ENCODE results near the gene ARHGEF7.
A peak's percentile ranks its signal among the peaks of the same experiment; 100 is the strongest.

ARHGEF7 gene

DNA sequence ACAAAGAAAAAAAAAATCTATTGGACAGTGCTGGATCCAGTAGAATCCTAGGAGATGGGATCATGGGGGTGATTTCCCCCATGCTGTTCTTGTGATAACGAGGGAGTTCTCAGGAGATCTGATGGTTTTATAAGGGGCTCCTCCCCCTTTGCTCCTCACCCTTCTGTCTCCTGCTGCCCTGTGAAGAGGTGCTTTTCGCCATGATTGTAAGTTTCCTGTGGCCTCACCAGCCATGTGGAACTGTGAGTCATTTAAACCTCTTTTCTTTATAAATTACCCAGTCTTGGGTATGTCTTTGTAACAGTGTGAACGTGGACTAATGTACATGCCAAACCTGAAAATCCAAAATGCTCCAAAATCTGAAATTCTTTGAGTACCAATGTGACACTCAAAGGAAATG, 45.5 kb downstream of the ARHGEF7 start:
- H3K4me1 ChIP-seq (ENCODE audit: control insufficient read depth in 5 of 5, insufficient read depth in 5 of 5, low read length in 5 of 5): peaks cover 0 to 25% (median 18%) of the 10 kb centered on the region in 5 donors
- H3K27ac ChIP-seq (ENCODE audit: low read depth, low read length): no peak overlapping the region
- no peaks in the 10 kb centered on the region for H3K9me3 ChIP-seq (ENCODE audit: control insufficient read depth in 5 of 5, low read length in 5 of 5)
- H3K9ac ChIP-seq (ENCODE audit: low read length in 5 of 5): no peak overlapping the region
- H3K36me3 ChIP-seq (ENCODE audit: control insufficient read depth in 5 of 5, insufficient read depth in 5 of 5, low read length in 5 of 5): peaks cover 0 to 14% (median 7%) of the 10 kb centered on the region in 5 donors
- H3K4me3 ChIP-seq (ENCODE audit: low read depth in 1 of 5, low read length in 5 of 5): no peak overlapping the region
- H3K27me3 ChIP-seq (ENCODE audit: control insufficient read depth in 5 of 5, insufficient read depth in 4 of 5, low read length in 5 of 5): no peaks in the 10 kb centered on the region

- Histone ChIP-seq H3K27me3 (ENCODE audit: control insufficient read depth in 5 of 5, insufficient read depth in 4 of 5, low read length in 5 of 5) (no peaks in the 10 kb centered on the region), H3K9ac (ENCODE audit: low read length in 5 of 5) (no peak overlapping the region), H3K36me3 (ENCODE audit: control insufficient read depth in 5 of 5, insufficient read depth in 5 of 5, low read length in 5 of 5) (peaks cover 0 to 14% (median 7%) of the 10 kb centered on the region in 5 donors), H3K4me1 (ENCODE audit: control insufficient read depth in 5 of 5, insufficient read depth in 5 of 5, low read length in 5 of 5) (peaks cover 0 to 25% (median 23%) of the 10 kb centered on the region in 5 donors), H3K27ac (ENCODE audit: low read depth, low read length) (no peak overlapping the region), H3K4me3 (ENCODE audit: low read depth in 1 of 5, low read length in 5 of 5) (no peak overlapping the region), H3K9me3 (ENCODE audit: control insufficient read depth in 5 of 5, low read length in 5 of 5) (no peaks in the 10 kb centered on the region)
Measured at GRCh38 chr13:111161601-111162600, 46.8 kb downstream of the ARHGEF7 start.

- H3K36me3 ChIP-seq (ENCODE audit: control insufficient read depth in 5 of 5, insufficient read depth in 5 of 5, low read length in 5 of 5): peaks cover 0 to 16% (median 8%) of the 10 kb centered on the region in 5 donors
- no peaks in the 10 kb centered on the region for H3K9me3 ChIP-seq (ENCODE audit: control insufficient read depth in 5 of 5, low read length in 5 of 5)
- H3K9ac ChIP-seq (ENCODE audit: low read length in 5 of 5): no peak overlapping the region
- no peak overlapping the region for H3K27ac ChIP-seq (ENCODE audit: low read depth, low read length)
- H3K27me3 ChIP-seq (ENCODE audit: control insufficient read depth in 5 of 5, insufficient read depth in 4 of 5, low read length in 5 of 5): no peaks in the 10 kb centered on the region
- H3K4me1 ChIP-seq (ENCODE audit: control insufficient read depth in 5 of 5, insufficient read depth in 5 of 5, low read length in 5 of 5): peaks cover 0 to 27% (median 17%) of the 10 kb centered on the region in 5 donors
- H3K4me3 ChIP-seq (ENCODE audit: low read depth in 1 of 5, low read length in 5 of 5): no peak overlapping the region
Measured at GRCh38 chr13:111165241-111166010, 50.3 kb downstream of the ARHGEF7 start.

GRCh38 chr13:111166882-111167675, 52.0 kb downstream of the ARHGEF7 start:
- Histone ChIP-seq H3K27me3 (ENCODE audit: control insufficient read depth in 5 of 5, insufficient read depth in 4 of 5, low read length in 5 of 5) (no peaks in the 10 kb centered on the region), H3K9me3 (ENCODE audit: control insufficient read depth in 5 of 5, low read length in 5 of 5) (no peaks in the 10 kb centered on the region), H3K27ac (ENCODE audit: low read depth, low read length) (no peak overlapping the region), H3K4me3 (ENCODE audit: low read depth in 1 of 5, low read length in 5 of 5) (no peak overlapping the region), H3K36me3 (ENCODE audit: control insufficient read depth in 5 of 5, insufficient read depth in 5 of 5, low read length in 5 of 5) (peaks cover 0 to 13% (median 6%) of the 10 kb centered on the region in 5 donors), H3K4me1 (ENCODE audit: control insufficient read depth in 5 of 5, insufficient read depth in 5 of 5, low read length in 5 of 5) (peaks cover 0 to 30% (median 23%) of the 10 kb centered on the region in 5 donors), H3K9ac (ENCODE audit: low read length in 5 of 5) (peak overlapping the region in 1 of 5 donors; percentile 6)

- Histone ChIP-seq H3K9me3 (ENCODE audit: control insufficient read depth in 5 of 5, low read length in 5 of 5) (no peaks in the 10 kb centered on the region), H3K4me1 (ENCODE audit: control insufficient read depth in 5 of 5, insufficient read depth in 5 of 5, low read length in 5 of 5) (peaks cover 0 to 39% (median 30%) of the 10 kb centered on the region in 5 donors), H3K36me3 (ENCODE audit: control insufficient read depth in 5 of 5, insufficient read depth in 5 of 5, low read length in 5 of 5) (peaks cover 0 to 13% (median 6%) of the 10 kb centered on the region in 5 donors), H3K27me3 (ENCODE audit: control insufficient read depth in 5 of 5, insufficient read depth in 4 of 5, low read length in 5 of 5) (no peaks in the 10 kb centered on the region), H3K4me3 (ENCODE audit: low read depth in 1 of 5, low read length in 5 of 5) (no peak overlapping the region), H3K9ac (ENCODE audit: low read length in 5 of 5) (no peak overlapping the region), H3K27ac (ENCODE audit: low read depth, low read length) (no peak overlapping the region)
Measured at GRCh38 chr13:111168107-111168506, 53.0 kb downstream of the ARHGEF7 start.

DNA sequence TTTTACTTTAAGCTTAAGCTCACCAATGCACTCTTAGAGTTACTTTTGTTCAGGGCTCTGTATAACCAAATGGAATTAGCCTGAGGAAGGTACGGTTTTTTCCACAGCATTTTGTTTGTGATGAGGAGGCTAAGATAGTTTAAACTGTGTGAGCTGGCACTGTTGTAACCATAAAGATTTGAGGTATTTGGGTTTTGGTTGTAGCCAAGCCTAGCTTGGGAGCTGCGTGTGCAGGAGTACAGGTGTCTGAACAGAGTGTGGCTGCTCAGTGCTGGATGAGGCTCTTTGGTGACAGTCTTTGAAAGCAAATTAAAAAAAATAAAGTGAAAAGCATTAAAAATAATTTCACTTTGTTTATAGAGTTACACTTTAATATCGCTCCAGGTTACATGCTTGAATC, 56.0 kb downstream of the ARHGEF7 start:
- Histone ChIP-seq H3K27ac (ENCODE audit: low read depth, low read length) (peak overlapping the region; percentile 60), H3K4me3 (ENCODE audit: low read depth in 1 of 5, low read length in 5 of 5) (no peak overlapping the region), H3K36me3 (ENCODE audit: control insufficient read depth in 5 of 5, insufficient read depth in 5 of 5, low read length in 5 of 5) (peaks cover 0 to 15% (median 8%) of the 10 kb centered on the region in 5 donors), H3K4me1 (ENCODE audit: control insufficient read depth in 5 of 5, insufficient read depth in 5 of 5, low read length in 5 of 5) (peaks cover 0 to 55% (median 34%) of the 10 kb centered on the region in 5 donors), H3K9ac (ENCODE audit: low read length in 5 of 5) (no peak overlapping the region), H3K9me3 (ENCODE audit: control insufficient read depth in 5 of 5, low read length in 5 of 5) (no peaks in the 10 kb centered on the region), H3K27me3 (ENCODE audit: control insufficient read depth in 5 of 5, insufficient read depth in 4 of 5, low read length in 5 of 5) (no peaks in the 10 kb centered on the region)

- H3K27me3 ChIP-seq (ENCODE audit: control insufficient read depth in 5 of 5, insufficient read depth in 4 of 5, low read length in 5 of 5): no peaks in the 10 kb centered on the region
- H3K36me3 ChIP-seq (ENCODE audit: control insufficient read depth in 5 of 5, insufficient read depth in 5 of 5, low read length in 5 of 5): peaks cover 0 to 18% (median 8%) of the 10 kb centered on the region in 5 donors
- H3K9ac ChIP-seq (ENCODE audit: low read length in 5 of 5): no peak overlapping the region
- no peaks in the 10 kb centered on the region for H3K9me3 ChIP-seq (ENCODE audit: control insufficient read depth in 5 of 5, low read length in 5 of 5)
- H3K4me3 ChIP-seq (ENCODE audit: low read depth in 1 of 5, low read length in 5 of 5): no peak overlapping the region
- peak overlapping the region; percentile 60 for H3K27ac ChIP-seq (ENCODE audit: low read depth, low read length)
- peaks cover 0 to 55% (median 39%) of the 10 kb centered on the region in 5 donors for H3K4me1 ChIP-seq (ENCODE audit: control insufficient read depth in 5 of 5, insufficient read depth in 5 of 5, low read length in 5 of 5)
Measured at GRCh38 chr13:111171629-111172028, 56.5 kb downstream of the ARHGEF7 start.

- H3K4me3 ChIP-seq (ENCODE audit: low read depth in 1 of 5, low read length in 5 of 5): no peak overlapping the region
- no peaks in the 10 kb centered on the region for H3K9me3 ChIP-seq (ENCODE audit: control insufficient read depth in 5 of 5, low read length in 5 of 5)
- H3K27ac ChIP-seq (ENCODE audit: low read depth, low read length): peak overlapping the region; percentile 21
- H3K4me1 ChIP-seq (ENCODE audit: control insufficient read depth in 5 of 5, insufficient read depth in 5 of 5, low read length in 5 of 5): peaks cover 10 to 67% (median 57%) of the 10 kb centered on the region in 5 donors
- no peaks in the 10 kb centered on the region for H3K27me3 ChIP-seq (ENCODE audit: control insufficient read depth in 5 of 5, insufficient read depth in 4 of 5, low read length in 5 of 5)
- no peak overlapping the region for H3K9ac ChIP-seq (ENCODE audit: low read length in 5 of 5)
- H3K36me3 ChIP-seq (ENCODE audit: control insufficient read depth in 5 of 5, insufficient read depth in 5 of 5, low read length in 5 of 5): peaks cover 0 to 18% (median 9%) of the 10 kb centered on the region in 5 donors
Measured at GRCh38 chr13:111174377-111175114, 59.4 kb downstream of the ARHGEF7 start.

DNA sequence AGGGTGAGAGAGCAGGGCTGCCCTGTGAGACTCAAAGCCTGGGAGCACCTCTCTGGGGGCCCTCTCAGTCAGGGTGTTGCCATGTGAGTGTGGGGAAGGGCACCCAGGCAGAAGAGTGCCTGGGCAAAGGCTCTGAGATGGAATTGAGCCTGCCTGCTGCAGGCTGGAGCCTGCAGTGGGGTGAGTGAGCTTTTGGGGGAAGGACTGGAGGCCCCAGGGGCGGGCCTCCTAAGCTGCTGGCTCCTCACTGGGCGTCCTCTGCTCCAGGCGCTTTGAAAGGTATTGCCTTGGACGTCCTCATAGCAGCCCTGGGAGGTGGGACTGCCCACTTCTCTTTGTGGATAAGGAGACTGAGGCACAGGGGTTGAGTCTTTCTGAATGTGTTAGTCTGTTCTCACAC, 60.3 kb downstream of the ARHGEF7 start:
- no peak overlapping the region for H3K9ac ChIP-seq (ENCODE audit: low read length in 5 of 5)
- no peaks in the 10 kb centered on the region for H3K27me3 ChIP-seq (ENCODE audit: control insufficient read depth in 5 of 5, insufficient read depth in 4 of 5, low read length in 5 of 5)
- H3K4me3 ChIP-seq (ENCODE audit: low read depth in 1 of 5, low read length in 5 of 5): no peak overlapping the region
- H3K27ac ChIP-seq (ENCODE audit: low read depth, low read length): no peak overlapping the region
- H3K4me1 ChIP-seq (ENCODE audit: control insufficient read depth in 5 of 5, insufficient read depth in 5 of 5, low read length in 5 of 5): peaks cover 10 to 67% (median 57%) of the 10 kb centered on the region in 5 donors
- H3K9me3 ChIP-seq (ENCODE audit: control insufficient read depth in 5 of 5, low read length in 5 of 5): no peaks in the 10 kb centered on the region
- H3K36me3 ChIP-seq (ENCODE audit: control insufficient read depth in 5 of 5, insufficient read depth in 5 of 5, low read length in 5 of 5): peaks cover 0 to 15% (median 9%) of the 10 kb centered on the region in 5 donors

All from subcutaneous abdominal adipose tissue (tissue), 5 donors.